AG04450 (cell line): ENCODE measurements around the gene ZFYVE16. TPM values are rescaled to one million over a fixed set of nuclear protein-coding genes. Genes with fewer than 3 reads are reported as not detected.

Source experiments
- CTCF ChIA-PET: fragments of 300-600, 350-600 bp; formaldehyde crosslinking; extraction: SDS; loops from one replicate; lab custom pipeline; 2022; ENCODE audit warnings: antibody characterized with exemption, inconsistent platforms; lab: Charles Lee
- POLR2A ChIA-PET: fragments of 350-600 bp; formaldehyde crosslinking; extraction: SDS; loops from one replicate; lab custom pipeline; 2021; ENCODE audit warnings: antibody characterized with exemption, inconsistent platforms; lab: Yijun Ruan, JAX
- DNase-seq: peaks from one replicate; pipeline ENCODE4 v3.0.0-alpha.2; 2011; ENCODE audit warnings: low read depth, low spot score
- H3K27ac ChIP-seq: one replicate; pipeline ENCODE4 v1.5.1; 2012; ENCODE audit warnings: low read depth, low read length, control low read depth
- H3K27me3 ChIP-seq: one replicate; pipeline ENCODE4 v1.6.0; 2012; ENCODE audit warnings: low read length; ENCODE audit not compliant: control insufficient read depth, insufficient read depth
- H3K4me3 ChIP-seq: 2 replicates; pipeline ENCODE4 v1.5.1; 2011; ENCODE audit warnings: mild to moderate bottlenecking, low read depth, low read length, control low read depth
- H3K9me3 ChIP-seq: 2 replicates; pipeline ENCODE4 v1.5.1; 2012; ENCODE audit warnings: low read length; ENCODE audit not compliant: control insufficient read depth, insufficient read depth
- polyA plus RNA-seq: library from polyadenylated mRNA; depleted of rRNA; stranded (reverse); fragments of >200 nt; gene quantifications from 2 replicates; pipeline ENCODE4 v1.2.3, GENCODE V29; 2011
- TF ChIP-seq, protein P1 (sequence below): IDR thresholded peaks from 2 replicates; pipeline ENCODE4 v1.5.1; 2011; ENCODE audit warnings: low read depth, low read length, control low read depth, inconsistent platforms

The ZFYVE16 gene
- polyA plus RNA-seq, 1 experiment = 15.8 TPM

- no peaks in the 10 kb centered on the region for H3K9me3 ChIP-seq
- TF ChIP-seq, protein P1, sequence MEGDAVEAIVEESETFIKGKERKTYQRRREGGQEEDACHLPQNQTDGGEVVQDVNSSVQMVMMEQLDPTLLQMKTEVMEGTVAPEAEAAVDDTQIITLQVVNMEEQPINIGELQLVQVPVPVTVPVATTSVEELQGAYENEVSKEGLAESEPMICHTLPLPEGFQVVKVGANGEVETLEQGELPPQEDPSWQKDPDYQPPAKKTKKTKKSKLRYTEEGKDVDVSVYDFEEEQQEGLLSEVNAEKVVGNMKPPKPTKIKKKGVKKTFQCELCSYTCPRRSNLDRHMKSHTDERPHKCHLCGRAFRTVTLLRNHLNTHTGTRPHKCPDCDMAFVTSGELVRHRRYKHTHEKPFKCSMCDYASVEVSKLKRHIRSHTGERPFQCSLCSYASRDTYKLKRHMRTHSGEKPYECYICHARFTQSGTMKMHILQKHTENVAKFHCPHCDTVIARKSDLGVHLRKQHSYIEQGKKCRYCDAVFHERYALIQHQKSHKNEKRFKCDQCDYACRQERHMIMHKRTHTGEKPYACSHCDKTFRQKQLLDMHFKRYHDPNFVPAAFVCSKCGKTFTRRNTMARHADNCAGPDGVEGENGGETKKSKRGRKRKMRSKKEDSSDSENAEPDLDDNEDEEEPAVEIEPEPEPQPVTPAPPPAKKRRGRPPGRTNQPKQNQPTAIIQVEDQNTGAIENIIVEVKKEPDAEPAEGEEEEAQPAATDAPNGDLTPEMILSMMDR = no peak
- H3K27ac ChIP-seq = no peak overlapping the region
- H3K4me3 ChIP-seq = no peak overlapping the region
- ChIA-PET CTCF (no interaction called here), POLR2A (no interaction called here)
- H3K27me3 ChIP-seq = no peaks in the 10 kb centered on the region
- DNase-seq = no peak
Observed at GRCh38 chr5:80437326-80437725, 29.5 kb downstream of the ZFYVE16 start.

DNA sequence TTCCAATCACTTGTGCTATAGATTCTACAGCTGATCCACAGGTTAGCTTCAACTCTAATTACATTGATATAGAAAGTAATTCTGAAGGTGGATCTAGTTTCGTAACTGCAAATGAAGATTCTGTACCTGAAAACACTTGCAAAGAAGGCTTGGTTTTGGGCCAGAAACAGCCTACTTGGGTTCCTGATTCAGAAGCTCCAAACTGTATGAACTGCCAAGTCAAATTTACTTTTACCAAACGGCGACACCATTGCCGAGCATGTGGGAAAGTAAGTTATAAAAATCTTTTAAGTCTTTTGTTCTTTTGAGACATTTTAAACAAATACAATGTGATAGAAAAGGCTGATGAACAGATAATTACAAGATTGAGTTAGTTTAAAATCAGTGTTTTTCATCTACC is 30.9 kb downstream of the ZFYVE16 start:
- ChIA-PET CTCF (no interaction called here), POLR2A (no interaction called here)
- DNase-seq = no peak
- H3K27me3 ChIP-seq = no peaks in the 10 kb centered on the region
- TF ChIP-seq, protein P1 = no peak
- no peak overlapping the region for H3K27ac ChIP-seq
- H3K4me3 ChIP-seq = no peak overlapping the region
- H3K9me3 ChIP-seq = no peaks in the 10 kb centered on the region

GRCh38 chr5:80439213-80439612 is 31.3 kb downstream of the ZFYVE16 start:
- Histone ChIP-seq H3K27me3 (no peaks in the 10 kb centered on the region), H3K4me3 (no peak overlapping the region), H3K27ac (no peak overlapping the region), H3K9me3 (no peaks in the 10 kb centered on the region)
- TF ChIP-seq, protein P1 = no peak
- no peak for DNase-seq
- CTCF ChIA-PET = no interaction called here
- POLR2A ChIA-PET = no interaction called here

- Histone ChIP-seq H3K27ac (no peak overlapping the region), H3K9me3 (no peaks in the 10 kb centered on the region), H3K27me3 (no peaks in the 10 kb centered on the region), H3K4me3 (no peak overlapping the region)
- no peak for DNase-seq
- TF ChIP-seq, protein P1 = no peak
- POLR2A ChIA-PET = no interaction called here
- CTCF ChIA-PET = no interaction called here
Observed at GRCh38 chr5:80442742-80443141, 34.9 kb downstream of the ZFYVE16 start.

DNA sequence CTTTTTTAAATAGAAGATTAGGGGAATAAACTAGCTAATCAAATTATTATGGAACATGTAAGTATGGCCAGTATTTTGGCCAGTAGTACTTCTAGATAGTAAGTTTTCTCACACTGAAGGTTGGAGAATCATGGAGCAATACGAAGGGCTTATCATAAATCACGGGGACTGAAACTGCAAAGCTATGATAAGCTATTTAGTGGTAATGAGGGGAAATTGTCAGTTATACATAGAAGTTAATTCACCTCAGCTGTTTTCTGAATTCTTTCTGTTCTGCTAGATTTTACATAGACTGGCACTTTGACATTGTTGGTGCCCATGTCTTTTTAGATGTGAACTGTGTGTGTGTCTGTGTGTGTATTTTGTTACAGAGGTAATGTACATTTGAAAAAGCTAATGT is 45.5 kb downstream of the ZFYVE16 start:
- H3K27me3 ChIP-seq = no peaks in the 10 kb centered on the region
- ChIA-PET CTCF (interaction anchor here (1.1 to 2.3 kb wide), 3 partner anchors 29 to 362 kb away, joined by 3 to 8 read pairs (median 4); no protein-coding TSS in a partner anchor), POLR2A (no interaction called here)
- H3K9me3 ChIP-seq = no peaks in the 10 kb centered on the region
- TF ChIP-seq, protein P1 = no peak
- no peak overlapping the region for H3K27ac ChIP-seq
- H3K4me3 ChIP-seq = no peak overlapping the region
- no peak for DNase-seq
